Lower leg skin (tissue), 3 donors: ENCODE data around the gene CREB5.

Source experiments
- CTCF ChIP-seq, 3 donors: fragments of 450-650 bp; IDR thresholded peaks; one replicate each; pipeline ENCODE4 v1.5.1; 2016; ENCODE audit warnings: antibody characterized with exemption in 3 of 3, mild to moderate bottlenecking in 3 of 3, moderate library complexity in 2 of 3
- POLR2A ChIP-seq, 2 donors: fragments of 450-650 bp; IDR thresholded peaks; one replicate each; pipeline ENCODE4 v1.6.1; 2016 to 2017; ENCODE audit warnings: antibody characterized with exemption in 2 of 2, mild to moderate bottlenecking in 1 of 2, moderate library complexity in 1 of 2

- TF ChIP-seq CTCF (IDR thresholded peaks at IDR 0.05) (no peak), POLR2A (IDR thresholded peaks at IDR 0.05) (no peak)
Measured at GRCh38 chr7:28435732-28436378, 23.5 kb downstream of the CREB5 start.
